NCI-H748 (cell line): ENCODE data around the gene OR9A2.

Experiments
- DNase-seq: peaks from one replicate; lab custom pipeline; 2025; ENCODE audit not compliant: unreplicated experiment; lab: John Stamatoyannopoulos, UW

OR9A2 gene

GRCh38 chr7:143023047-143023446, 3.9 kb downstream of the OR9A2 start:
- no peak for DNase-seq

GRCh38 chr7:143018931-143019330, 8.0 kb downstream of the OR9A2 start:
- DNase-seq, result no peak

DNA sequence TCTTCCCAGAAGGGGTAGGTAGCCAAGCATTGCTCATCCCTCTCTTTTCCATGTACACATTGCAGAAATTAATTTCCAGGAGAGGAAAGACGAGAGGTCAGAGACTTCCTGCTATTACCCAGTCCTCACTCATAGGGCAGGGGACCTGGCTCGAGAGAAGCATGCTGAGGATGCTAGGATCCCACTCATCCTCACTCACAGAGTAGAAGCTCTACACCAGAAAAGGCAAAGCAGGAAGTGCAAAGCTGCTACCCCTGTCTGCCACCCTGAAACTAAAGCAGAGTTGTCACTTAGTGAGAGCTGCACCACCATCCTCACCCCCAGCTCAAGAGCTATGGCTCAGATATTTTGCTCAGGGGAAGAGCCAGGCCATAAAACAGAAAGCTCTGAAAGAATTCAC, 9.9 kb downstream of the OR9A2 start:
- no peak for DNase-seq

DNA sequence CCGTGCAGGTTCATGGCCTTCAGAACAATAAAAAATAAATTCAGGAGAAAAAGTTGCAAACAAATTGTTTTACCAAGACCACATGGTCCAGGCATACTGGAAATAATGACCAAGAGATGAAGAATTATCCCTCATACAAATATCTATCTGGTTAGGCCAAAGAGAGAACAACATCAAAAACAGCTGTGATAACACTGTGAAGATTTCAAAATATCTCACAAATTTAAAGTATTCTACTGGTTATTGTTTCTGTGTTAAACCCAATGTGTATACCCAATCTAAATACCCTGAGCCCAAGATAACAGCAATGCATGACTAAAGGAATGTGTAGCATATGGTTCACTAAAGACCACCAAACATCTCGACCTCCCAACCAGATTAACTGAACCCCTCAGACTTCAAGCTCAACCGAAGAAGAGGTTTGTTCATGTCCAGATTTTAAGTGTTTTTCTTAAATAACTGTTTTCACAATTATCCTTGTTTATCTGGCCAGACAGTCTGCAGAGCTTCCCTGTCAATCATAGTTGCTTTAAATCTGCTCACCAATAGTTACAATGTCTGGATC, 10.9 kb downstream of the OR9A2 start:
- DNase-seq, result no peak

- no peak for DNase-seq
These were observed 11.8 kb downstream of the OR9A2 start for GRCh38 chr7:143015084-143015483.

DNA sequence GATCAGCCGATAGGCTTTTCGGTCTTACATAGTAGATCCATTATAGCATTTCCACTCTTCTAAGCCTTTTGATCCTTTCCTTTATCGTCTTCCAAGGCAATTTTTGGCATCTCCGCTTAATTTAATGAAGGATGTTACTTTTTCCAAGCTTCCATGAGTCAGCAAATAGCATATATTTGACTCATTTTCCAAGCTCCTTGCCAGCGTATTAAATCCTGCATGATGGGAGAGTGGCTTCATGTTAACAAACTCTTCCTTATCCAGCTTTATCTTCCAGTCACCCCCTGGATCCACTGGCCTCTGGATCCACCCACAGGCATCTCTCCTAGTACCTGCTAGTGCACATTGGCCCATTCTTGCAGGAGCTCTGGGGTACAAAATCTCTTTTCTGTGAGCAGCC, 13.0 kb downstream of the OR9A2 start:
- DNase-seq, result no peak

DNA sequence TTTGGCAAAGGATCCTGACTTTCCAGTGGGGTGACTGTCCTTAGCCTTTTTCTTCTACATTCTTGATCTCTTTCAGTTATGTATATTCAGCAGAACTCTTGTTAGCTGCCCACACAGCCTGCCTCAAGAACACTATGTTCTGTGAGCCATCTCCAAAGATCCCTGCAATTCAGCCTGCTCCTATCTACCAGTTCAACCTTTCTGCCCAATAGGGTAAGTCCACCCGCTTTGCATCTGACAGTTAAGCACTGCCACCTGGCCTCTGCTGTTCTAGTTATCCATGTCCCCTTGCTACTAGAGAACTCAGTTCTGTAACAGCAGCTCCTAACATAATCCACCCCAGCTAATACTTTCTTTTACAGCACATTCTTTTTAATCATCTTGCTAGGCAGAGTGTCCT, 13.5 kb downstream of the OR9A2 start:
- DNase-seq, result no peak

GRCh38 chr7:143012409-143012808, 14.5 kb downstream of the OR9A2 start:
- DNase-seq, result no peak

DNA sequence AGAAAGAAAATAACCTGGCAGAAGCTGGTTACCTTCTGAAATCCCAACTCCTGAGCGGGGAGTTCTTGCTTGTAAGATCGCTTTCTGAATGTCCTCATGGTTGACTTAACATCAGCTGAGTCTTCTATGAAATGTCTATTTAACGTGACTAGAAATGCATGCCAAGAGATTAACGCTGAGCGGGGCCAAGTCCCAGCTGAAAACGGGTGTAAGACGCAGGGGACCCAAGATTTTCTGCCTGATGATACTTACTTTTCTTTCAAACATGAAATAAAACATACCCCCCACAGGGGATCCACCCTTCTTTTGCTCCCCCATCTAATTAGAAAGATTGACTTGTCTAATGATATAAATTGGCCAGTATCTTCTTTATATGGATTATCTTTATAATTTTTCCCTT, 14.9 kb downstream of the OR9A2 start:
- no peak for DNase-seq

DNA sequence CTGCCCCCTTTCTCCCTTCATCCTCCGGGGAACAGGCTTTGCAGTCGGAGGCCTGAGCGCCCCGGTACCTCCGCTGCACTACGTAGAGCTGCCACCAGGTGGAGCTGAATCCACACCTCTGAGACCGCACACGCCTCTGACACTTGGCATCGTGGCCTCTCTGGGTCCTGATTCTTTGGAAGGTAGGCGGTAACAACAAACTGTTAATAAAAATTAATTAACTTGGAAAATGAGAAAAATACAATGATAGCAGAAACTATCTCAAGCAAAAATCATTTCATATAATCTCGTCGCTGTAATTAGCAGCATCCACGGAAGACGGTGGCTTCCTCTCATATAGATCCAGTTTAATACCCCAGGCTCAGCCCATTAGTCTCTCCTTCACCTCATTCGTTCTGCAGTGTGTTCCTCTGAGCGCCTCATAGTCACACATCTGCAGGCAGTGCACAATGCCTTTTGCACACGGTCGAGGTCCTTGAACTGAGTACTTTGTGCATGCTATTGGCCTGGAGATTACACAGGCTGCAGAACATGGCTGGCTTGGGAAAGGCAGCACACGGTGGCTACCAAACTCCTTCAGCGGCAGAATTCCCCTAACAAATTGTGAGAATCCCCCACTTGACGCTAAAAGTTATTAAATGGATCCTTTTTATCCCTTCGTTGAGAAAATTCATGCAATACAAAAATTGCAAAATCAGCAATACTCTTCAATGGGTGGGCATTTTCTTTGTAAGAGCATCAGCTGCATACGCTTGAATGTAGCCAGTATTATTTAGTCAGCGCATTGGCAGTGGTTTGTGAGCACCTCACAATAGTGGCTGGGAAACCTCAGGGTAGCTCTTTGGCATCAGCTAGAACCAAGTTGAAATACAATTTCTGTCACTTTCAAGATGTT, 18.7 kb downstream of the OR9A2 start:
- peak; percentile 66 for DNase-seq

GRCh38 chr7:143005632-143006260, 21.2 kb downstream of the OR9A2 start:
- no peak for DNase-seq

DNA sequence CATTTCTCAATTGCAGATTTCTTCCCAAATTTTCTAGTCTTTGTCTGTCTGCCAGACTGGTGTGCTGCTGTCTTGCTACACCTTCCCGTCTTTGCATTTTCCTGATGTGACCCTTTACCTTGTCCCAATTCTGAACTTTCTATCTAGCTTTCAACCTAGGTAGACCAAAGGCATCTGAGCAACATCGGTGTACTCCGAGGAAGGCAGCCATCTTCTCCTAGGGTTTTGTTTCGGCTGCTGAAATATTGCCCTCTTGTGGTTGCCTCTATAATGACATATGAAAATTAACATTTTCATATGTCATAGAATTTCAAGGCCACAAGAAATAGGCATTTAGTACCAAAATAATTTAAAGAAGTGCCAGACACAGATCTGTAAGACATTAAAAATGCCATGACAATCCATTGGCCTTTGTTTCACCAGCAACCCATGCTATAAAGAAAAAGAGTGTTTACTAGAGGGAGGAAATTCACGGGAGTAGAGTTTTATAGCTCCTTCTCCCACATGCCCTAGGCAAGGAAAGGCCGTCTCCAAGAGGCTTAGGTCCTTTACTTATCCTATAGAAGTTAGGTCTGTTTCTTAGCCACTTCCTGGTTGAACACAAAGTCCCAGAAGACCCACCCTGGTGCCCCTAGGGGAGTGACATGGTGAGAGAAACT, 23.4 kb downstream of the OR9A2 start:
- peak; percentile 54 for DNase-seq

DNA sequence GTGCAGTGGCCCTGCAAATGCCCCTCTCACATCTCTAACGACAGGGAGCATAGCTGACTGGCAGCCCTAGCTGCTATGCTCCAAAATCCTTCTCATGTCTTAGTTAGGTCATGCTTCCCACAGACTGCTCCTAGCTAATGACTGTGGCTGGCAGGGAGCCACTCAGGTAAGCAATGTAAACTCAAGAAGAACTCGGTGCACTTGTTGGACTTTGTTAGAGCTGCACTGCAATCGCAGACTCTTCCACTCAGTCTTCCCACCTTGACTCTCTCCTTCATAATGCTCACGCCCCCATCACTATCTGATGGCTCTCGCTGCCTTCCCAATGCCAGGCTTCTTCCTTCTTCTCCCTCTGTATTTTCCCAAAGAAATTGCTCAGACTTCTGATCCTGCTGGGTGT, 24.0 kb downstream of the OR9A2 start:
- DNase-seq, result peak; percentile 7

GRCh38 chr7:143002106-143002505, 24.8 kb downstream of the OR9A2 start:
- peak; percentile 6 for DNase-seq

GRCh38 chr7:143000648-143001047, 26.3 kb downstream of the OR9A2 start:
- no peak for DNase-seq

DNA sequence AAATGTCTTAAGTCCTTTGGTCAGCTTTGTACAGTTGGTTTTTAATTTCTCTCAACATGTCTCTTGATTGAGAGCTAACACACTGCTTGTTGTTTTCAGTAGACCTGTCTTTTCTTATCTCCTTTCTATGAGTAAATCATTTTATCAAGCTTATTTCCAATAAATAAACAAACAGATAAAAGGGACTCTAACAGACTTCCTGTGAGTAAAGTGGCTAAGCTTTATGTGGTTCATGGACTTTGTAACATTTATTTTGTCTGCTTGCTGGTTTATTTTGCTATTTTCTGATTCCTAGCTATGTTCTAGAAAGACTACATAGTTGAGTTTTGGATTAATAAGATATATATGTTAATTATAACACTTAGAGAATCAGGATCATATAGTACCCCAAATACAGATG, 27.1 kb downstream of the OR9A2 start:
- DNase-seq, result no peak

DNA sequence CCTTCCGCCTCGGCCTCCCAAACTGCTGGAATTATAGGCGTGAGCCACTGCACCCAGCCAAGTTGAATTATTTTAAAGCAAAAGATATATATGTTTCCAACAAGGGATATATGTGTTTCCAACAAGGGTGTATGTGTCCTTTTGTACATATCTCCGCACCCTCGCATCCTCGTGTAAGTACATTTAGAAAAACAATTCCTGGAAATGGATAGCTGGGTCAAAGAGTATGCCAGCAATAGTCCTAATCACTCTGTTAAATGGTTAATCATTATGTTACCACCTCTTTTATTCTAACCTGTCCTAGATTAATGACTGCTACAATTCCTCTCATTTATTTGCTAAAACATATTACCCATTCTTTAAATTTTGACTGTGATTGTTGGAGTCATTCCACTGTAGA, 28.0 kb downstream of the OR9A2 start:
- no peak for DNase-seq

GRCh38 chr7:142997456-142997989, 29.4 kb downstream of the OR9A2 start:
- no peak for DNase-seq

DNA sequence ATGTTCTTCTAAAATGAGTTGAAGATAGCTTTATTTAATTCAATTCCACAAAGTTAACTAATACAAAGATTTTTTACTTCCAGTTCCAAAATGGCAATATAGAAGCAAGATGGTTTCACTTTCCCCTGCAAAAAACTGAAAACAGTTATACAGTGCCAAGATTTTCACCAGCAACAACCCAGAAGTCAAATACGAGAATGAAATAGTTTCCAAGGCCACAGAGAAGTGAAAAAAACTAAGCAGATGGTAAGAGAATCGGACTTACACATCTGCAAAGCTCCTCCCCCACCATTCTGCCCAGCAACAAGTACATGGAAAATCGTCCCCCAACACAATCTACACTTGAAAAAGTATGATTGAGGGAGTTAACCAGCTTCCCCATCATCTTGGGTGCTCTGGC, 34.5 kb downstream of the OR9A2 start:
- no peak for DNase-seq

DNA sequence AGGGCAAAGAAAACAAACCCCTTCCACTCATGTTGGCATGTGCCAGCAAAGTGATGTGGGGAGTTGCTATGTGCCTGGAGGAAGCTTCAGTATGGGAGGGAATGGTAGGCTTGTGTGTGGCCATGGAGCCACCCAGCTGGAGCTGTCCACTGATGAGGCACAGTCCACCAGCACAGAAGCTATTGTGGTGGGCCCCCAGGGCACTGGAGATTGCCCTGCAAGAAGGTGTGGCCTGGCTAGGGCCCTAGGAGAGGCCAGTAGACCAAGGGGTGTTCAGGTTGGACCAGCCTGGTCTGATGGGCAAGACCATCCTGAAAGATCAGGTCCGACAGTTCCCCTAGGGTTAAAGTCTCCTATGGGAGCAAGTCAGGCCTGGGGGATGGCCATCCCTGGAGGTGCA, 42.6 kb downstream of the OR9A2 start:
- DNase-seq, result no peak

- no peak for DNase-seq
These were observed 43.1 kb downstream of the OR9A2 start for GRCh38 chr7:142983825-142984224.
